ENCODE results near the gene BTC.

Gene BTC

DNA sequence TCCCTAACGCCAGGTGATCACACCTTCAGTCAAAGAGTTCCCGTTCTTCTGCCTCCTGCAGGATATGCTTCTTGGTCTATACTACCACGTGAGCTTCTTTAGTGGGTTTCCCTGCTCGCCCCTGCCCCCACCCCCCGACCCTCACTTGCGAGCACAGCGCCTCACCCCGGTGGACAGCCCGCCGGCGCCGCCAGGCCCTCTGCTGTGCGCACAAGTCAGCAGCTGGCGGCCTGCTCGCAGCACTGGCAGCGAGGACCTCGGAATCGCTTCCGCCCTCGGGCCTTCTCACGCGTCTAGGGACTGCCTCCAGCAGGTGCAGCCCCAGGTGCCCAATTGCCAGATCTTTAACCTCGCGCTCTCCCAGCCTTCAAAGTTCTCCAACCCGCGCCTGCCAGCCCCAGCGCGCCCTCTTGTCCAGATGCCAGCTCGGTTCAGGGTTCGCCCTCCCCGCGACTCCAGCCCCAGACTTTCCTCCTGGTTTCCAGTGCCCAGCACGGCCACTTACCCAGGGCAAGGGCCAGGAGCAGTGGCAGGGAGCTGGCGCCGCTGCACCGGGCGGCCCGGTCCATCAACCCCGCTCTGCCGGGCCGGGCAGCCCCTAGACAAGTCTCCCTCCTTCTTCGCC lies 454 bp downstream of the BTC start:
- Histone ChIP-seq H3K4ac (ENCODE audit: low read length) (no peak overlapping the region), H2BK15ac (ENCODE audit: low read length) (peak overlapping the region; percentile 99), H4K8ac (ENCODE audit: low read depth, low read length) (no peak overlapping the region), H3K79me1 (ENCODE audit: low read depth, low read length) (no peaks in the 10 kb centered on the region), H3K9me3 (replicated peaks in 1 of 2; ENCODE audit: control insufficient read depth in 2 of 2, insufficient read depth in 1 of 2, low read depth in 1 of 2, low read length in 2 of 2) (no peaks in the 10 kb centered on the region), H2BK5ac (ENCODE audit: low read length) (peak overlapping the region; percentile 55), H2BK120ac (ENCODE audit: low read depth, low read length) (no peak overlapping the region), H2AK5ac (ENCODE audit: low read depth, low read length) (no peak overlapping the region), H3K27ac (replicated peaks; ENCODE audit: low read length) (no peak overlapping the region), H3K4me3 (ENCODE audit: low read length in 2 of 2) (peak overlapping the region in 1 of 2 donors; percentile 78), H4K91ac (ENCODE audit: low read depth, low read length, poor library complexity) (no peak overlapping the region), H3K18ac (ENCODE audit: low read length) (peak overlapping the region; percentile 96), H2BK12ac (ENCODE audit: low read length) (no peak overlapping the region), H3K36me3 (replicated peaks in 1 of 2; ENCODE audit: control insufficient read depth in 2 of 2, insufficient read depth in 2 of 2, low read length in 2 of 2) (no peaks in the 10 kb centered on the region), H3K14ac (ENCODE audit: low read length) (no peak overlapping the region), H3K27me3 (ENCODE audit: control insufficient read depth in 3 of 3, insufficient read depth in 3 of 3, low read depth in 1 of 3, low read length in 3 of 3) (peaks cover 0 to 18% (median 0%) of the 10 kb centered on the region in 3 experiments), H2AFZ (ENCODE audit: low read length) (peak overlapping the region; percentile 83), H3K9ac (ENCODE audit: low read depth, low read length, poor library complexity) (peak overlapping the region; percentile 90), H3K4me2 (ENCODE audit: insufficient read depth, low read length, poor library complexity, severe bottlenecking) (peak overlapping the region; percentile 89), H3K4me1 (ENCODE audit: control insufficient read depth in 2 of 2, insufficient read depth in 1 of 2, low read depth in 1 of 2, low read length in 2 of 2) (peaks cover 0 to 8% of the 10 kb centered on the region in 2 donors), H3K23ac (ENCODE audit: low read depth, low read length, poor library complexity) (peak overlapping the region; percentile 62)
- DNase-seq (ENCODE audit: low spot score): peak; percentile 23
- WGBS, 2 donors (ENCODE audit: extremely low coverage in 2 of 2, insufficient read length in 2 of 2, insufficient replicate concordance in 1 of 2): no CpG with 5 or more reads among the region's 42 CpGs

- H3K27me3 ChIP-seq (ENCODE audit: control insufficient read depth in 3 of 3, insufficient read depth in 3 of 3, low read depth in 1 of 3, low read length in 3 of 3): peaks cover 0 to 18% (median 0%) of the 10 kb centered on the region in 3 experiments
- H3K9ac ChIP-seq (ENCODE audit: low read depth, low read length, poor library complexity): no peak overlapping the region
- no peak overlapping the region for H3K18ac ChIP-seq (ENCODE audit: low read length)
- H3K4me1 ChIP-seq (ENCODE audit: control insufficient read depth in 2 of 2, insufficient read depth in 1 of 2, low read depth in 1 of 2, low read length in 2 of 2): peaks cover 0 to 8% of the 10 kb centered on the region in 2 donors
- H4K8ac ChIP-seq (ENCODE audit: low read depth, low read length): no peak overlapping the region
- no peak overlapping the region for H3K4ac ChIP-seq (ENCODE audit: low read length)
- H2BK5ac ChIP-seq (ENCODE audit: low read length): no peak overlapping the region
- H2AFZ ChIP-seq (ENCODE audit: low read length): no peak overlapping the region
- WGBS, 2 donors (ENCODE audit: extremely low coverage in 2 of 2, insufficient read length in 2 of 2, insufficient replicate concordance in 1 of 2): no CpG with 5 or more reads among the region's 2 CpGs
- no peak overlapping the region for H2AK5ac ChIP-seq (ENCODE audit: low read depth, low read length)
- H3K14ac ChIP-seq (ENCODE audit: low read length): no peak overlapping the region
- no peak overlapping the region for H2BK12ac ChIP-seq (ENCODE audit: low read length)
- H3K36me3 ChIP-seq (replicated peaks in 1 of 2; ENCODE audit: control insufficient read depth in 2 of 2, insufficient read depth in 2 of 2, low read length in 2 of 2): no peaks in the 10 kb centered on the region
- H3K4me2 ChIP-seq (ENCODE audit: insufficient read depth, low read length, poor library complexity, severe bottlenecking): no peak overlapping the region
- H2BK120ac ChIP-seq (ENCODE audit: low read depth, low read length): no peak overlapping the region
- no peak overlapping the region for H3K27ac ChIP-seq (replicated peaks; ENCODE audit: low read length)
- no peak overlapping the region for H3K23ac ChIP-seq (ENCODE audit: low read depth, low read length, poor library complexity)
- H2BK15ac ChIP-seq (ENCODE audit: low read length): no peak overlapping the region
- H4K91ac ChIP-seq (ENCODE audit: low read depth, low read length, poor library complexity): no peak overlapping the region
- no peak for DNase-seq (ENCODE audit: low spot score)
- H3K9me3 ChIP-seq (replicated peaks in 1 of 2; ENCODE audit: control insufficient read depth in 2 of 2, insufficient read depth in 1 of 2, low read depth in 1 of 2, low read length in 2 of 2): no peaks in the 10 kb centered on the region
- H3K79me1 ChIP-seq (ENCODE audit: low read depth, low read length): no peaks in the 10 kb centered on the region
- no peak overlapping the region for H3K4me3 ChIP-seq (ENCODE audit: low read length in 2 of 2)
Observed at GRCh38 chr4:74790652-74791051, 3.7 kb downstream of the BTC start.

GRCh38 chr4:74789518-74789917 lies 4.8 kb downstream of the BTC start:
- WGBS, 2 donors (ENCODE audit: extremely low coverage in 2 of 2, insufficient read length in 2 of 2, insufficient replicate concordance in 1 of 2): no CpG with 5 or more reads among the region's 1 CpG

GRCh38 chr4:74777531-74777930 lies 16.8 kb downstream of the BTC start:
- no peak for DNase-seq (ENCODE audit: low spot score)
- no peak overlapping the region for H2AFZ ChIP-seq (ENCODE audit: low read length)
- no peak overlapping the region for H3K27ac ChIP-seq (replicated peaks; ENCODE audit: low read length)
- no peaks in the 10 kb centered on the region for H3K36me3 ChIP-seq (replicated peaks in 1 of 2; ENCODE audit: control insufficient read depth in 2 of 2, insufficient read depth in 2 of 2, low read length in 2 of 2)
- no peak overlapping the region for H3K9ac ChIP-seq (ENCODE audit: low read depth, low read length, poor library complexity)
- no peaks in the 10 kb centered on the region for H3K9me3 ChIP-seq (replicated peaks in 1 of 2; ENCODE audit: control insufficient read depth in 2 of 2, insufficient read depth in 1 of 2, low read depth in 1 of 2, low read length in 2 of 2)
- H2AK5ac ChIP-seq (ENCODE audit: low read depth, low read length): no peak overlapping the region
- H3K27me3 ChIP-seq (ENCODE audit: control insufficient read depth in 3 of 3, insufficient read depth in 3 of 3, low read depth in 1 of 3, low read length in 3 of 3): no peaks in the 10 kb centered on the region
- H3K14ac ChIP-seq (ENCODE audit: low read length): no peak overlapping the region
- no peak overlapping the region for H3K4ac ChIP-seq (ENCODE audit: low read length)
- H2BK15ac ChIP-seq (ENCODE audit: low read length): no peak overlapping the region
- H2BK5ac ChIP-seq (ENCODE audit: low read length): no peak overlapping the region
- no peak overlapping the region for H3K18ac ChIP-seq (ENCODE audit: low read length)
- H2BK12ac ChIP-seq (ENCODE audit: low read length): no peak overlapping the region
- no peak overlapping the region for H3K4me3 ChIP-seq (ENCODE audit: low read length in 2 of 2)
- no peak overlapping the region for H2BK120ac ChIP-seq (ENCODE audit: low read depth, low read length)
- H3K4me1 ChIP-seq (ENCODE audit: control insufficient read depth in 2 of 2, insufficient read depth in 1 of 2, low read depth in 1 of 2, low read length in 2 of 2): peaks cover 0 to 14% of the 10 kb centered on the region in 2 donors
- no peak overlapping the region for H3K4me2 ChIP-seq (ENCODE audit: insufficient read depth, low read length, poor library complexity, severe bottlenecking)
- no peak overlapping the region for H4K8ac ChIP-seq (ENCODE audit: low read depth, low read length)
- no peak overlapping the region for H4K91ac ChIP-seq (ENCODE audit: low read depth, low read length, poor library complexity)
- no peak overlapping the region for H3K23ac ChIP-seq (ENCODE audit: low read depth, low read length, poor library complexity)
- H3K79me1 ChIP-seq (ENCODE audit: low read depth, low read length): no peaks in the 10 kb centered on the region

More at GRCh38 chr4:74789518-74789917, 4.8 kb downstream of the BTC start:
- H3K4me3 ChIP-seq (ENCODE audit: low read length in 2 of 2): no peak overlapping the region
- DNase-seq (ENCODE audit: low spot score): no peak
- no peak overlapping the region for H3K4me2 ChIP-seq (ENCODE audit: insufficient read depth, low read length, poor library complexity, severe bottlenecking)
- no peaks in the 10 kb centered on the region for H3K36me3 ChIP-seq (replicated peaks in 1 of 2; ENCODE audit: control insufficient read depth in 2 of 2, insufficient read depth in 2 of 2, low read length in 2 of 2)
- no peak overlapping the region for H2AK5ac ChIP-seq (ENCODE audit: low read depth, low read length)
- no peak overlapping the region for H2AFZ ChIP-seq (ENCODE audit: low read length)
- H3K18ac ChIP-seq (ENCODE audit: low read length): no peak overlapping the region
- no peak overlapping the region for H2BK120ac ChIP-seq (ENCODE audit: low read depth, low read length)
- H3K23ac ChIP-seq (ENCODE audit: low read depth, low read length, poor library complexity): no peak overlapping the region
- H2BK15ac ChIP-seq (ENCODE audit: low read length): no peak overlapping the region
- H3K9ac ChIP-seq (ENCODE audit: low read depth, low read length, poor library complexity): no peak overlapping the region
- no peak overlapping the region for H2BK12ac ChIP-seq (ENCODE audit: low read length)
- no peak overlapping the region for H4K8ac ChIP-seq (ENCODE audit: low read depth, low read length)
- peaks cover 0 to 11% (median 0%) of the 10 kb centered on the region in 3 experiments for H3K27me3 ChIP-seq (ENCODE audit: control insufficient read depth in 3 of 3, insufficient read depth in 3 of 3, low read depth in 1 of 3, low read length in 3 of 3)
- H3K27ac ChIP-seq (replicated peaks; ENCODE audit: low read length): no peak overlapping the region
- no peak overlapping the region for H2BK5ac ChIP-seq (ENCODE audit: low read length)
- no peak overlapping the region for H3K4ac ChIP-seq (ENCODE audit: low read length)
- no peaks in the 10 kb centered on the region for H3K79me1 ChIP-seq (ENCODE audit: low read depth, low read length)
- no peaks in the 10 kb centered on the region for H3K9me3 ChIP-seq (replicated peaks in 1 of 2; ENCODE audit: control insufficient read depth in 2 of 2, insufficient read depth in 1 of 2, low read depth in 1 of 2, low read length in 2 of 2)
- H4K91ac ChIP-seq (ENCODE audit: low read depth, low read length, poor library complexity): no peak overlapping the region
- no peak overlapping the region for H3K14ac ChIP-seq (ENCODE audit: low read length)
- H3K4me1 ChIP-seq (ENCODE audit: control insufficient read depth in 2 of 2, insufficient read depth in 1 of 2, low read depth in 1 of 2, low read length in 2 of 2): peaks cover 0 to 5% of the 10 kb centered on the region in 2 donors
